ENCODE results near the gene EHMT1.

The EHMT1 gene

GRCh38 chr9:137694962-137695875 lies 76.4 kb downstream of the EHMT1 start:
- Histone ChIP-seq H3K27me3 (ENCODE audit: control insufficient read depth, insufficient read depth, low read length) (no peaks in the 10 kb centered on the region), H3K4me1 (ENCODE audit: control insufficient read depth, insufficient read depth, low read length) (peaks cover 12% of the 10 kb centered on the region), H3K4me3 (ENCODE audit: low read depth, low read length) (no peak overlapping the region), H3K9ac (ENCODE audit: low read depth, low read length) (peak overlapping the region; percentile 24), H3K9me3 (ENCODE audit: control insufficient read depth, insufficient read depth, low read length) (no peaks in the 10 kb centered on the region), H3K36me3 (ENCODE audit: control insufficient read depth, insufficient read depth, low read length) (no peaks in the 10 kb centered on the region)

- H3K4me1 ChIP-seq (ENCODE audit: control insufficient read depth, insufficient read depth, low read length) = peaks cover 12% of the 10 kb centered on the region
- H3K27me3 ChIP-seq (ENCODE audit: control insufficient read depth, insufficient read depth, low read length) = no peaks in the 10 kb centered on the region
- no peaks in the 10 kb centered on the region for H3K36me3 ChIP-seq (ENCODE audit: control insufficient read depth, insufficient read depth, low read length)
- no peak overlapping the region for H3K9ac ChIP-seq (ENCODE audit: low read depth, low read length)
- H3K4me3 ChIP-seq (ENCODE audit: low read depth, low read length) = no peak overlapping the region
- H3K9me3 ChIP-seq (ENCODE audit: control insufficient read depth, insufficient read depth, low read length) = no peaks in the 10 kb centered on the region
Measured at GRCh38 chr9:137696136-137696925, 77.5 kb downstream of the EHMT1 start.

- Histone ChIP-seq H3K9me3 (ENCODE audit: control insufficient read depth, insufficient read depth, low read length) (no peaks in the 10 kb centered on the region), H3K4me3 (ENCODE audit: low read depth, low read length) (no peak overlapping the region)
Measured at GRCh38 chr9:137697193-137697592, 78.4 kb downstream of the EHMT1 start.

GRCh38 chr9:137697832-137698231 lies 79.0 kb downstream of the EHMT1 start:
- Histone ChIP-seq H3K36me3 (ENCODE audit: control insufficient read depth, insufficient read depth, low read length) (peaks cover 8% of the 10 kb centered on the region), H3K4me1 (ENCODE audit: control insufficient read depth, insufficient read depth, low read length) (peaks cover 10% of the 10 kb centered on the region), H3K9ac (ENCODE audit: low read depth, low read length) (no peak overlapping the region), H3K27me3 (ENCODE audit: control insufficient read depth, insufficient read depth, low read length) (no peaks in the 10 kb centered on the region), H3K9me3 (ENCODE audit: control insufficient read depth, insufficient read depth, low read length) (peaks cover 3% of the 10 kb centered on the region), H3K4me3 (ENCODE audit: low read depth, low read length) (no peak overlapping the region)

More at GRCh38 chr9:137697193-137697592, 78.4 kb downstream of the EHMT1 start:
- Histone ChIP-seq H3K9ac (ENCODE audit: low read depth, low read length) (no peak overlapping the region), H3K4me1 (ENCODE audit: control insufficient read depth, insufficient read depth, low read length) (peaks cover 10% of the 10 kb centered on the region), H3K36me3 (ENCODE audit: control insufficient read depth, insufficient read depth, low read length) (peaks cover 2% of the 10 kb centered on the region), H3K27me3 (ENCODE audit: control insufficient read depth, insufficient read depth, low read length) (no peaks in the 10 kb centered on the region)

GRCh38 chr9:137700911-137701310 lies 82.1 kb downstream of the EHMT1 start:
- Histone ChIP-seq H3K9ac (ENCODE audit: low read depth, low read length) (no peak overlapping the region), H3K9me3 (ENCODE audit: control insufficient read depth, insufficient read depth, low read length) (peaks cover 9% of the 10 kb centered on the region), H3K27me3 (ENCODE audit: control insufficient read depth, insufficient read depth, low read length) (no peaks in the 10 kb centered on the region), H3K4me1 (ENCODE audit: control insufficient read depth, insufficient read depth, low read length) (peaks cover 5% of the 10 kb centered on the region), H3K36me3 (ENCODE audit: control insufficient read depth, insufficient read depth, low read length) (peaks cover 9% of the 10 kb centered on the region), H3K4me3 (ENCODE audit: low read depth, low read length) (no peak overlapping the region)

- Histone ChIP-seq H3K9me3 (ENCODE audit: control insufficient read depth, insufficient read depth, low read length) (peaks cover 9% of the 10 kb centered on the region), H3K36me3 (ENCODE audit: control insufficient read depth, insufficient read depth, low read length) (peaks cover 9% of the 10 kb centered on the region)
Measured at GRCh38 chr9:137702615-137703379, 84.0 kb downstream of the EHMT1 start.

GRCh38 chr9:137703842-137704508 lies 85.2 kb downstream of the EHMT1 start:
- Histone ChIP-seq H3K27me3 (ENCODE audit: control insufficient read depth, insufficient read depth, low read length) (no peaks in the 10 kb centered on the region), H3K36me3 (ENCODE audit: control insufficient read depth, insufficient read depth, low read length) (peaks cover 13% of the 10 kb centered on the region), H3K4me3 (ENCODE audit: low read depth, low read length) (no peak overlapping the region), H3K4me1 (ENCODE audit: control insufficient read depth, insufficient read depth, low read length) (no peaks in the 10 kb centered on the region), H3K9ac (ENCODE audit: low read depth, low read length) (no peak overlapping the region), H3K9me3 (ENCODE audit: control insufficient read depth, insufficient read depth, low read length) (peaks cover 9% of the 10 kb centered on the region)

More at GRCh38 chr9:137702615-137703379, 84.0 kb downstream of the EHMT1 start:
- H3K4me1 ChIP-seq (ENCODE audit: control insufficient read depth, insufficient read depth, low read length) = peaks cover 5% of the 10 kb centered on the region
- no peak overlapping the region for H3K4me3 ChIP-seq (ENCODE audit: low read depth, low read length)
- H3K27me3 ChIP-seq (ENCODE audit: control insufficient read depth, insufficient read depth, low read length) = no peaks in the 10 kb centered on the region
- no peak overlapping the region for H3K9ac ChIP-seq (ENCODE audit: low read depth, low read length)

- no peak overlapping the region for H3K9ac ChIP-seq (ENCODE audit: low read depth, low read length)
- no peak overlapping the region for H3K4me3 ChIP-seq (ENCODE audit: low read depth, low read length)
- H3K27me3 ChIP-seq (ENCODE audit: control insufficient read depth, insufficient read depth, low read length) = no peaks in the 10 kb centered on the region
- peaks cover 16% of the 10 kb centered on the region for H3K36me3 ChIP-seq (ENCODE audit: control insufficient read depth, insufficient read depth, low read length)
- H3K9me3 ChIP-seq (ENCODE audit: control insufficient read depth, insufficient read depth, low read length) = peaks cover 9% of the 10 kb centered on the region
- H3K4me1 ChIP-seq (ENCODE audit: control insufficient read depth, insufficient read depth, low read length) = no peaks in the 10 kb centered on the region
Measured at GRCh38 chr9:137705443-137705863, 86.6 kb downstream of the EHMT1 start.

GRCh38 chr9:137705906-137706305 lies 87.1 kb downstream of the EHMT1 start:
- Histone ChIP-seq H3K4me3 (ENCODE audit: low read depth, low read length) (no peak overlapping the region), H3K9me3 (ENCODE audit: control insufficient read depth, insufficient read depth, low read length) (peaks cover 9% of the 10 kb centered on the region), H3K27me3 (ENCODE audit: control insufficient read depth, insufficient read depth, low read length) (no peaks in the 10 kb centered on the region), H3K9ac (ENCODE audit: low read depth, low read length) (no peak overlapping the region), H3K4me1 (ENCODE audit: control insufficient read depth, insufficient read depth, low read length) (no peaks in the 10 kb centered on the region), H3K36me3 (ENCODE audit: control insufficient read depth, insufficient read depth, low read length) (peaks cover 16% of the 10 kb centered on the region)

- Histone ChIP-seq H3K9ac (ENCODE audit: low read depth, low read length) (no peak overlapping the region), H3K27me3 (ENCODE audit: control insufficient read depth, insufficient read depth, low read length) (no peaks in the 10 kb centered on the region), H3K4me3 (ENCODE audit: low read depth, low read length) (no peak overlapping the region), H3K36me3 (ENCODE audit: control insufficient read depth, insufficient read depth, low read length) (peaks cover 17% of the 10 kb centered on the region), H3K9me3 (ENCODE audit: control insufficient read depth, insufficient read depth, low read length) (peaks cover 9% of the 10 kb centered on the region), H3K4me1 (ENCODE audit: control insufficient read depth, insufficient read depth, low read length) (no peaks in the 10 kb centered on the region)
Measured at GRCh38 chr9:137707361-137707760, 88.6 kb downstream of the EHMT1 start.

All from iPS-15b (cell line).